Islet of Langerhans (tissue), 1 donor: Measurements from ENCODE around the gene NME1.

Experiments
- FAIRE-seq: peaks from one replicate; lab custom pipeline; 2011; peaks lifted over from hg19 to GRCh38; lab: Jason Lieb, UNC

NME1 gene

GRCh38 chr17:51197754-51198153 is 44.4 kb downstream of the NME1 start:
- no peak for FAIRE-seq

- FAIRE-seq, result no peak
Observed at GRCh38 chr17:51200295-51200694, 46.9 kb downstream of the NME1 start.

GRCh38 chr17:51200846-51201245 is 47.5 kb downstream of the NME1 start:
- FAIRE-seq, result no peak

- FAIRE-seq, result no peak
Observed at GRCh38 chr17:51203838-51204237, 50.5 kb downstream of the NME1 start.
